GM12878 (cell line): ENCODE data around the gene ISCA2. TPM values are rescaled to one million over a fixed set of nuclear protein-coding genes. Genes with fewer than 3 reads are reported as not detected.

Source experiments
- ATAC-seq: fragments of 200-7000 bp; cut with Tn5 transposase; 3 replicates; pipeline ENCODE4 v1.9.1; 2020; ENCODE audit warnings: mild to moderate bottlenecking, moderate library complexity
- BruUV-seq: library from RNA; stranded (reverse); fragments of 400-500 nt; replicated peaks from 2 replicates; lab custom pipeline; 2021; lab: Mats Ljungman, UMichigan
- CTCF ChIA-PET: fragments of 300-600 bp; sonication (Branson Sonifier 250); formaldehyde crosslinking; extraction: SDS; loops from one replicate; lab custom pipeline; 2021; ENCODE audit warnings: inconsistent platforms; lab: Yijun Ruan, JAX
- POLR2A ChIA-PET: fragments of 350-600 bp; formaldehyde crosslinking; extraction: SDS; loops from one replicate; lab custom pipeline; 2021; ENCODE audit warnings: inconsistent platforms; lab: Charles Lee
- RAD21 ChIA-PET: fragments of 300-600 bp; sonication (Branson Sonifier 250); formaldehyde crosslinking; loops from one replicate; lab custom pipeline; 2023; ENCODE audit warnings: antibody characterized with exemption; ENCODE audit not compliant: unreplicated experiment; lab: Charles Lee
- SMC1A ChIA-PET: fragments of 300-600 bp; sonication (Branson Sonifier 250); formaldehyde crosslinking; loops from one replicate; lab custom pipeline; 2023; ENCODE audit not compliant: unreplicated experiment, uncharacterized antibody; lab: Charles Lee
- DNase-seq: peaks from one replicate; pipeline ENCODE4 v3.0.0-alpha.2; 2011; ENCODE audit warnings: low read depth, low spot score
- FAIRE-seq: peaks from 3 replicates; lab custom pipeline; 2011; peaks lifted over from hg19 to GRCh38; lab: Jason Lieb, UNC
- H2AFZ ChIP-seq: 2 replicates; pipeline ENCODE4 v1.6.0; 2011; ENCODE audit warnings: low read depth, low read length, control low read depth; ENCODE audit not compliant: control insufficient read depth
- H3K27ac ChIP-seq: 2 replicates; pipeline ENCODE4 v1.5.1; 2011; ENCODE audit warnings: control low read depth; ENCODE audit not compliant: control insufficient read depth, insufficient read depth
- H3K27me3 ChIP-seq, 2 experiments: replicated peaks in 1 of 2; 2 replicates each; pipeline versions ENCODE4 v1.6.0 to v1.6.1; 2011; ENCODE audit warnings: low read length in 1 of 2; ENCODE audit not compliant: control insufficient read depth in 2 of 2, insufficient read depth in 2 of 2
- H3K36me3 ChIP-seq, 2 experiments: 2 replicates each; pipeline ENCODE4 v1.5.1; 2011; ENCODE audit warnings: low read length in 1 of 2; ENCODE audit not compliant: control insufficient read depth in 2 of 2, insufficient read depth in 2 of 2
- H3K4me1 ChIP-seq: 2 replicates; pipeline ENCODE4 v1.6.1; 2011; ENCODE audit warnings: mild to moderate bottlenecking, low read length, moderate library complexity, mixed read lengths; ENCODE audit not compliant: control insufficient read depth, insufficient read depth
- H3K4me2 ChIP-seq: 2 replicates; pipeline ENCODE4 v1.6.0; 2011; ENCODE audit warnings: control low read depth; ENCODE audit not compliant: control insufficient read depth, insufficient read depth
- H3K4me3 ChIP-seq: fragments of 200-600 bp; sonication (generic); 2 replicates; pipeline ENCODE4 v1.5.1; 2016
- H3K79me2 ChIP-seq: 2 replicates; pipeline ENCODE4 v1.6.0; 2011; ENCODE audit warnings: low read length; ENCODE audit not compliant: control insufficient read depth, insufficient read depth
- H3K9ac ChIP-seq: 2 replicates; pipeline ENCODE4 v1.8.0; 2011; ENCODE audit warnings: low read length, control low read depth, mixed read lengths; ENCODE audit not compliant: control insufficient read depth, insufficient read depth
- H3K9me3 ChIP-seq: replicated peaks from 3 replicates; pipeline ENCODE4 v1.5.1; 2011; ENCODE audit warnings: mild to moderate bottlenecking, low read length; ENCODE audit not compliant: control insufficient read depth, insufficient read depth
- H4K20me1 ChIP-seq: 2 replicates; pipeline ENCODE4 v1.6.0; 2011; ENCODE audit not compliant: control insufficient read depth, insufficient read depth
- BHLHE40 ChIP-seq, 2 experiments: fragments of 450-650 bp in 1 of 2; IDR thresholded peaks; 2 replicates each; pipeline ENCODE4 v1.6.1; 2011 to 2017; ENCODE audit warnings: low read depth in 2 of 2, borderline replicate concordance in 1 of 2, improper control_type of control experiment in 1 of 2, low read length in 1 of 2, mild to moderate bottlenecking in 1 of 2
- BMI1 ChIP-seq: fragments of 450-650 bp; IDR thresholded peaks from 2 replicates; pipeline ENCODE4 v1.6.1; 2016; ENCODE audit warnings: mild to moderate bottlenecking, moderate library complexity, borderline replicate concordance
- CHD4 ChIP-seq: fragments of 200-600 bp; sonication (generic); IDR thresholded peaks from 2 replicates; pipeline ENCODE4 v1.6.1; 2016; ENCODE audit warnings: mild to moderate bottlenecking
- ELK1 ChIP-seq: IDR thresholded peaks from 2 replicates; pipeline ENCODE4 v1.6.1; 2012; ENCODE audit warnings: low read depth, low read length, improper control_type of control experiment
- EZH2 ChIP-seq: IDR thresholded peaks from 2 replicates; pipeline ENCODE4 v1.6.1; 2012; ENCODE audit warnings: low read depth, mild to moderate bottlenecking, control low read depth, inconsistent platforms, low read length, borderline replicate concordance; ENCODE audit not compliant: control insufficient read depth
- HCFC1 ChIP-seq: fragments of 150-350 bp; IDR thresholded peaks from 2 replicates; pipeline ENCODE4 v1.6.1; 2014; ENCODE audit warnings: low read length
- NR2C1 ChIP-seq: fragments of 450-650 bp; IDR thresholded peaks from 2 replicates; pipeline ENCODE4 v1.6.1; 2017; ENCODE audit warnings: antibody characterized with exemption, mild to moderate bottlenecking, moderate library complexity
- PAX8 ChIP-seq: fragments of 450-650 bp; IDR thresholded peaks from 2 replicates; pipeline ENCODE4 v1.6.1; 2017; ENCODE audit warnings: mild to moderate bottlenecking, moderate library complexity
- RAD51 ChIP-seq: fragments of 450-650 bp; IDR thresholded peaks from 2 replicates; pipeline ENCODE4 v1.6.1; 2016; ENCODE audit warnings: moderate library complexity, mild to moderate bottlenecking, inconsistent platforms
- RB1 ChIP-seq: fragments of 450-650 bp; formaldehyde crosslinking; IDR thresholded peaks from 2 replicates; pipeline ENCODE4 v1.6.1; 2017; ENCODE audit warnings: mild to moderate bottlenecking, borderline replicate concordance
- TCF12 ChIP-seq: IDR thresholded peaks from 2 replicates; pipeline ENCODE4 v1.6.1; 2011; ENCODE audit warnings: low read depth, mild to moderate bottlenecking, low read length
- YBX1 ChIP-seq: fragments of 450-650 bp; IDR thresholded peaks from 2 replicates; pipeline ENCODE4 v1.6.1; 2016; ENCODE audit warnings: antibody characterized with exemption
- ZZZ3 ChIP-seq: IDR thresholded peaks from 2 replicates; pipeline ENCODE4 v1.6.1; 2011; ENCODE audit warnings: low read depth; ENCODE audit not compliant: control insufficient read depth, insufficient read length
- WGBS: methylation state at CpG from one replicate; pipeline ENCODE4 v1.1.6; 2016; ENCODE audit warnings: low lambda C conversion rate; ENCODE audit not compliant: insufficient replicate concordance, insufficient coverage; ENCODE audit errors: missing lambda C conversion rate; 5-methylcytosine and 5-hydroxymethylcytosine counted together
- in situ Hi-C: fragments of 300-500 bp; cut with MboI; formaldehyde crosslinking; loops from 9 replicates; pipeline ENCODE4 v1.14.3; 2018; ENCODE audit warnings: mixed read lengths
- intact Hi-C: fragments of 100-400 bp; cut with micrococcal nuclease; formaldehyde crosslinking; loops from one replicate; pipeline ENCODE4 v1.14.2; 2022; ENCODE audit not compliant: unreplicated experiment
- polyA plus RNA-seq, 11 experiments: library from polyadenylated mRNA; depleted of rRNA in 4 of 11; unstranded in 6 of 11; stranded (reverse) in 5 of 11; fragments of >200 nt; fragmentation: Nextera tagmentation in 4 of 11; fragmentation: Illumina TruSeq in 1 of 11; extraction: Ambion mirVana in 4 of 11; extraction: Trizol in 1 of 11; gene quantifications; 1 replicate in 1 of 11; 2 replicates in 10 of 11; pipeline versions ENCODE4 v1.2.1 to v1.2.3, GENCODE V29; 2011 to 2016; ENCODE audit warnings: inconsistent platforms in 2 of 11, missing spikeins in 2 of 11, low read depth in 1 of 11
- total RNA-seq, 4 experiments: library from RNA; depleted of rRNA in 3 of 4; stranded (reverse); fragments of >200 nt in 3 of 4; fragmentation: Illumina TruSeq in 1 of 4; extraction: Trizol in 1 of 4; gene quantifications; 2 replicates each; pipeline versions ENCODE4 v1.2.1 to v1.2.3, GENCODE V29; 2013 to 2021

Gene ISCA2
- total and polyA plus RNA-seq, 10 of the 15 experiments (the other 5 are each of a cell fraction or from before 2014, with no cell fraction given) = 7.5 to 116 (median 32.5) TPM

- no TSS peak for BruUV-seq
Measured at GRCh38 chr14:74518221-74518620, 24.7 kb downstream of the ISCA2 start.

More at GRCh38 chr14:74518221-74518620, 24.7 kb downstream of the ISCA2 start:
- H3K79me2 ChIP-seq = no peaks in the 10 kb centered on the region
- ATAC-seq = no peak
- no peaks in the 10 kb centered on the region; a peak in 2 of 4 replicates for H3K27me3 ChIP-seq
- POLR2A ChIA-PET = no interaction called here
- SMC1A ChIA-PET = interaction anchor here (0.6 kb wide), 1 partner anchor 108 kb away, joined by 4 read pairs; no protein-coding TSS in a partner anchor
- H3K27ac ChIP-seq = no peak overlapping the region
- TF ChIP-seq TCF12 (no peak), ZZZ3 (no peak), BMI1 (no peak), RAD51 (no peak), CHD4 (no peak), NR2C1 (no peak), YBX1 (no peak), PAX8 (no peak), ELK1 (no peak), EZH2 (no peak), RB1 (no peak), HCFC1 (no peak), BHLHE40 (IDR thresholded peaks at IDR 0.05; ENCODE audit: borderline replicate concordance in 1 of 2, low read depth in 2 of 2, low read length in 1 of 2) (no peak)
- no peak overlapping the region for H3K4me2 ChIP-seq
- DNase-seq = no peak
- no peaks in the 10 kb centered on the region for H3K9me3 ChIP-seq
- H3K4me1 ChIP-seq = peaks cover 13% of the 10 kb centered on the region
- H3K4me3 ChIP-seq = no peak overlapping the region
- CTCF ChIA-PET = no interaction called here
- no peaks in the 10 kb centered on the region for H4K20me1 ChIP-seq
- no peaks in the 10 kb centered on the region for H3K36me3 ChIP-seq
- H3K9ac ChIP-seq = no peak overlapping the region
- no peak for FAIRE-seq
- in situ Hi-C loops (no loop called here), intact Hi-C loops (no loop called here)
- 4% methylated on average over 6 of the region's 6 CpGs for WGBS
- RAD21 ChIA-PET = no interaction called here
- H2AFZ ChIP-seq = no peak overlapping the region
